ENCODE data around the gene TUBA1A. TPM values are rescaled to one million over a fixed set of nuclear protein-coding genes. Genes with fewer than 3 reads are reported as not detected.

The TUBA1A gene
- total RNA-seq, 120 experiments from 2014 or later, result 197 to 1,976 (median 609) TPM

Other genes starting within 250 kb of the TUBA1A start
- gene ARF3, start 231.6 kb downstream of the TUBA1A start, total RNA-seq, result 100 to 1,000 TPM; 265 to 726 (median 526) TPM
- 10 to 100 TPM in 117 of 120 experiments, 1 to 10 TPM in 3; 4.9 to 30.8 (median 18.4) TPM for gene WNT10B, start 217.3 kb downstream of the TUBA1A start, total RNA-seq
- gene WNT1, start 210.8 kb downstream of the TUBA1A start, total RNA-seq, result under 1 TPM in 6 of 120 experiments, not detected in 114; 0.43 to 0.67 (median 0.55) TPM
- 100 to 1,000 TPM in 112 of 120 experiments, 10 to 100 TPM in 8; 34.2 to 277 (median 160) TPM for gene DDN, start 189.7 kb downstream of the TUBA1A start, total RNA-seq
- gene PRKAG1, start 170.3 kb downstream of the TUBA1A start, total RNA-seq, result 10 to 100 TPM; 26.4 to 67.1 (median 46.4) TPM
- gene KMT2D, start 128.3 kb downstream of the TUBA1A start, total RNA-seq, result 100 to 1,000 TPM in 86 of 120 experiments, 10 to 100 TPM in 34; 76.9 to 147 (median 107) TPM
- 10 to 100 TPM in 3 of 120 experiments, 1 to 10 TPM in 116, under 1 TPM in 1; 0.55 to 10.5 (median 5.5) TPM for gene RHEBL1, start 119.1 kb downstream of the TUBA1A start, total RNA-seq
- 1 to 10 TPM in 4 of 120 experiments, under 1 TPM in 103, not detected in 13; 0.11 to 2.5 (median 0.42) TPM for gene DHH, start 94.3 kb downstream of the TUBA1A start, total RNA-seq
- 100 to 1,000 TPM in 3 of 120 experiments, 10 to 100 TPM in 117; 40.9 to 108 (median 65.9) TPM for gene LMBR1L, start 78.2 kb downstream of the TUBA1A start, total RNA-seq
- gene TUBA1B, start 57.7 kb downstream of the TUBA1A start, total RNA-seq, result 1,000 to 10,000 TPM in 116 of 120 experiments, 100 to 1,000 TPM in 4; 810 to 2,486 (median 1,574) TPM
- 10 to 100 TPM in 95 of 120 experiments, 1 to 10 TPM in 25; 3.6 to 40.5 (median 14.6) TPM for gene TUBA1C, start 76.0 kb upstream of the TUBA1A start, total RNA-seq
- gene PRPH, start 106.1 kb upstream of the TUBA1A start, total RNA-seq, result 1 to 10 TPM in 40 of 120 experiments, under 1 TPM in 58, not detected in 22; 0.15 to 10.0 (median 0.84) TPM
- gene TROAP, start 134.2 kb upstream of the TUBA1A start, total RNA-seq, result 1 to 10 TPM in 3 of 120 experiments, under 1 TPM in 15, not detected in 102; 0.17 to 1.9 (median 0.52) TPM
- gene C1QL4, start 148.1 kb upstream of the TUBA1A start, total RNA-seq, result 1 to 10 TPM in 5 of 120 experiments, under 1 TPM in 64, not detected in 51; 0.19 to 1.4 (median 0.44) TPM
- gene DNAJC22, start 157.8 kb upstream of the TUBA1A start, total RNA-seq, result 1 to 10 TPM in 115 of 120 experiments, under 1 TPM in 5; 0.49 to 8.3 (median 3.0) TPM
- 10 to 100 TPM; 19.1 to 67.2 (median 43.0) TPM for gene SPATS2, start 178.4 kb upstream of the TUBA1A start, total RNA-seq